Stromal cell of bone marrow (primary cell): Measurements from ENCODE around the gene MKI67.
A peak's percentile ranks its signal among the peaks of the same experiment; 100 is the strongest.
"Not testable (repeated sequence)": the region's sequence is repeated elsewhere in the genome, so short reads cannot be mapped to it uniquely, and the experiment has no call there.

Source experiments
- DNase-seq: peaks from one replicate; pipeline ENCODE4 v3.0.0-alpha.2; 2012; ENCODE audit warnings: low read depth

MKI67 gene

GRCh38 chr10:128103229-128103714 lies 23.0 kb downstream of the MKI67 start:
- no peak for DNase-seq

- DNase-seq: no peak
These were observed 23.6 kb downstream of the MKI67 start for GRCh38 chr10:128102480-128103228.

- DNase-seq: no peak
These were observed 24.3 kb downstream of the MKI67 start for GRCh38 chr10:128101901-128102300.

GRCh38 chr10:128099901-128100300 lies 26.3 kb downstream of the MKI67 start:
- no peak for DNase-seq

- DNase-seq: no peak
These were observed 27.6 kb downstream of the MKI67 start for GRCh38 chr10:128098631-128099030.

- DNase-seq: no peak
These were observed 28.4 kb downstream of the MKI67 start for GRCh38 chr10:128097783-128098182.

- peak; percentile 52 for DNase-seq
These were observed 29.6 kb downstream of the MKI67 start for GRCh38 chr10:128096486-128097199.

- DNase-seq: no peak
These were observed 30.3 kb downstream of the MKI67 start for GRCh38 chr10:128095753-128096469.

- no peak for DNase-seq
These were observed 31.0 kb downstream of the MKI67 start for GRCh38 chr10:128095027-128095752.

- not testable (repeated sequence) for DNase-seq
These were observed 31.6 kb downstream of the MKI67 start for GRCh38 chr10:128094596-128094995.

GRCh38 chr10:128092454-128092853 lies 33.8 kb downstream of the MKI67 start:
- peak; percentile 48 for DNase-seq

GRCh38 chr10:128091636-128092210 lies 34.5 kb downstream of the MKI67 start:
- no peak for DNase-seq

GRCh38 chr10:128087884-128088709 lies 38.1 kb downstream of the MKI67 start:
- DNase-seq: no peak

GRCh38 chr10:128087146-128087883 lies 38.9 kb downstream of the MKI67 start:
- DNase-seq: no peak

- no peak for DNase-seq
These were observed 40.0 kb downstream of the MKI67 start for GRCh38 chr10:128086003-128086863.

GRCh38 chr10:128084991-128085390 lies 41.2 kb downstream of the MKI67 start:
- no peak for DNase-seq

GRCh38 chr10:128084364-128084763 lies 41.9 kb downstream of the MKI67 start:
- DNase-seq: no peak

GRCh38 chr10:128083191-128083895 lies 42.9 kb downstream of the MKI67 start:
- DNase-seq: no peak
